ENCODE results near the gene ASB13. TPM values are rescaled to one million over a fixed set of nuclear protein-coding genes. Genes with fewer than 3 reads are reported as not detected.

The ASB13 gene
- total and polyA plus RNA-seq, 2 experiments from 2014 or later = 11.6 to 20.2 TPM

GRCh38 chr10:5645375-5645774 is 21.0 kb downstream of the ASB13 start:
- Histone ChIP-seq H3K27me3 (ENCODE audit: insufficient read depth) (no peaks in the 10 kb centered on the region), H3K79me2 (replicated peaks; ENCODE audit: insufficient read depth) (no peaks in the 10 kb centered on the region), H3K4me2 (no peak overlapping the region), H3K36me3 (ENCODE audit: insufficient read depth) (no peaks in the 10 kb centered on the region), H3K9me2 (ENCODE audit: insufficient read depth) (no peaks in the 10 kb centered on the region), H3K4me3 (no peak overlapping the region), H2AFZ (no peak overlapping the region), H4K20me1 (replicated peaks; ENCODE audit: insufficient read depth) (no peaks in the 10 kb centered on the region), H3K4me1 (ENCODE audit: insufficient read depth) (no peaks in the 10 kb centered on the region), H3F3A (replicated peaks; ENCODE audit: low read depth) (no peaks in the 10 kb centered on the region), H3K27ac (ENCODE audit: low read depth) (no peak overlapping the region)
- H3K9me3 Mint-ChIP-seq = no peaks in the 10 kb centered on the region
- ATAC-seq = no peak
- peaks cover 10% of the 10 kb centered on the region for H3K27me3 Mint-ChIP-seq (ENCODE audit: insufficient read depth, low read depth, poor library complexity)
- peaks cover 48% of the 10 kb centered on the region for H3K36me3 Mint-ChIP-seq (ENCODE audit: low read depth)
- no peak for TF ChIP-seq STAT1 (IDR thresholded peaks at IDR 0.05; ENCODE audit: unreplicated experiment)
- no peak for TF ChIP-seq ETS1 (IDR thresholded peaks at IDR 0.05)
- TF ChIP-seq REST (IDR thresholded peaks at IDR 0.05; ENCODE audit: unreplicated experiment) = no peak
- TF ChIP-seq JUNB (IDR thresholded peaks at IDR 0.05; ENCODE audit: unreplicated experiment) = no peak
- TF ChIP-seq ZNF114 (CRISPR knock-in tag; IDR thresholded peaks at IDR 0.05) = no peak
- TF ChIP-seq ZNF331 (CRISPR knock-in tag; IDR thresholded peaks at IDR 0.05; ENCODE audit: low read depth) = no peak
- TF ChIP-seq, protein P1, sequence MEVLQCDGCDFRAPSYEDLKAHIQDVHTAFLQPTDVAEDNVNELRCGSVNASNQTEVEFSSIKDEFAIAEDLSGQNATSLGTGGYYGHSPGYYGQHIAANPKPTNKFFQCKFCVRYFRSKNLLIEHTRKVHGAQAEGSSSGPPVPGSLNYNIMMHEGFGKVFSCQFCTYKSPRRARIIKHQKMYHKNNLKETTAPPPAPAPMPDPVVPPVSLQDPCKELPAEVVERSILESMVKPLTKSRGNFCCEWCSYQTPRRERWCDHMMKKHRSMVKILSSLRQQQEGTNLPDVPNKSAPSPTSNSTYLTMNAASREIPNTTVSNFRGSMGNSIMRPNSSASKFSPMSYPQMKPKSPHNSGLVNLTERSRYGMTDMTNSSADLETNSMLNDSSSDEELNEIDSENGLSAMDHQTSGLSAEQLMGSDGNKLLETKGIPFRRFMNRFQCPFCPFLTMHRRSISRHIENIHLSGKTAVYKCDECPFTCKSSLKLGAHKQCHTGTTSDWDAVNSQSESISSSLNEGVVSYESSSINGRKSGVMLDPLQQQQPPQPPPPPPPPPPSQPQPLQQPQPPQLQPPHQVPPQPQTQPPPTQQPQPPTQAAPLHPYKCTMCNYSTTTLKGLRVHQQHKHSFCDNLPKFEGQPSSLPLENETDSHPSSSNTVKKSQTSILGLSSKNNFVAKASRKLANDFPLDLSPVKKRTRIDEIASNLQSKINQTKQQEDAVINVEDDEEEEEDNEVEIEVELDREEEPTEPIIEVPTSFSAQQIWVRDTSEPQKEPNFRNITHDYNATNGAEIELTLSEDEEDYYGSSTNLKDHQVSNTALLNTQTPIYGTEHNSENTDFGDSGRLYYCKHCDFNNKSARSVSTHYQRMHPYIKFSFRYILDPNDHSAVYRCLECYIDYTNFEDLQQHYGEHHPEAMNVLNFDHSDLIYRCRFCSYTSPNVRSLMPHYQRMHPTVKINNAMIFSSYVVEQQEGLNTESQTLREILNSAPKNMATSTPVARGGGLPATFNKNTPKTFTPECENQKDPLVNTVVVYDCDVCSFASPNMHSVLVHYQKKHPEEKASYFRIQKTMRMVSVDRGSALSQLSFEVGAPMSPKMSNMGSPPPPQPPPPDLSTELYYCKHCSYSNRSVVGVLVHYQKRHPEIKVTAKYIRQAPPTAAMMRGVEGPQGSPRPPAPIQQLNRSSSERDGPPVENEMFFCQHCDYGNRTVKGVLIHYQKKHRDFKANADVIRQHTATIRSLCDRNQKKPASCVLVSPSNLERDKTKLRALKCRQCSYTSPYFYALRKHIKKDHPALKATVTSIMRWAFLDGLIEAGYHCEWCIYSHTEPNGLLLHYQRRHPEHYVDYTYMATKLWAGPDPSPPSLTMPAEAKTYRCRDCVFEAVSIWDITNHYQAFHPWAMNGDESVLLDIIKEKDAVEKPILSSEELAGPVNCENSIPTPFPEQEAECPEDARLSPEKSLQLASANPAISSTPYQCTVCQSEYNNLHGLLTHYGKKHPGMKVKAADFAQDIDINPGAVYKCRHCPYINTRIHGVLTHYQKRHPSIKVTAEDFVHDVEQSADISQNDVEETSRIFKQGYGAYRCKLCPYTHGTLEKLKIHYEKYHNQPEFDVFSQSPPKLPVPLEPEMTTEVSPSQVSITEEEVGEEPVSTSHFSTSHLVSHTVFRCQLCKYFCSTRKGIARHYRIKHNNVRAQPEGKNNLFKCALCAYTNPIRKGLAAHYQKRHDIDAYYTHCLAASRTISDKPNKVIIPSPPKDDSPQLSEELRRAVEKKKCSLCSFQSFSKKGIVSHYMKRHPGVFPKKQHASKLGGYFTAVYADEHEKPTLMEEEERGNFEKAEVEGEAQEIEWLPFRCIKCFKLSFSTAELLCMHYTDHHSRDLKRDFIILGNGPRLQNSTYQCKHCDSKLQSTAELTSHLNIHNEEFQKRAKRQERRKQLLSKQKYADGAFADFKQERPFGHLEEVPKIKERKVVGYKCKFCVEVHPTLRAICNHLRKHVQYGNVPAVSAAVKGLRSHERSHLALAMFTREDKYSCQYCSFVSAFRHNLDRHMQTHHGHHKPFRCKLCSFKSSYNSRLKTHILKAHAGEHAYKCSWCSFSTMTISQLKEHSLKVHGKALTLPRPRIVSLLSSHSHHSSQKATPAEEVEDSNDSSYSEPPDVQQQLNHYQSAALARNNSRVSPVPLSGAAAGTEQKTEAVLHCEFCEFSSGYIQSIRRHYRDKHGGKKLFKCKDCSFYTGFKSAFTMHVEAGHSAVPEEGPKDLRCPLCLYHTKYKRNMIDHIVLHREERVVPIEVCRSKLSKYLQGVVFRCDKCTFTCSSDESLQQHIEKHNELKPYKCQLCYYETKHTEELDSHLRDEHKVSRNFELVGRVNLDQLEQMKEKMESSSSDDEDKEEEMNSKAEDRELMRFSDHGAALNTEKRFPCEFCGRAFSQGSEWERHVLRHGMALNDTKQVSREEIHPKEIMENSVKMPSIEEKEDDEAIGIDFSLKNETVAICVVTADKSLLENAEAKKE (CRISPR knock-in tag; IDR thresholded peaks at IDR 0.05) = no peak
- TF ChIP-seq CREB1 (CRISPR knock-in tag; IDR thresholded peaks at IDR 0.05; ENCODE audit: low read depth) = no peak
- no peak for TF ChIP-seq EZH2 (IDR thresholded peaks at IDR 0.05; ENCODE audit: low read depth, unreplicated experiment)
- no peak overlapping the region for H3K4me3 Mint-ChIP-seq
- no peaks in the 10 kb centered on the region for H3K4me1 Mint-ChIP-seq
- H3K27ac Mint-ChIP-seq = no peak overlapping the region
- no peak for DNase-seq (ENCODE audit: low spot score)

All from GM23338 (cell line).